Fibroblast of lung (primary cell): ENCODE measurements around the gene TP53I11.

Experiments used
- CTCF ChIP-seq, 2 donors: IDR thresholded peaks in 1 of 2; conservative IDR thresholded peaks in 1 of 2; 1 replicate in 1 of 2; 2 replicates in 1 of 2; pipeline ENCODE4 v1.5.1; 2011 to 2012; ENCODE audit warnings: low read length in 2 of 2, control low read depth in 1 of 2, inconsistent platforms in 1 of 2, low read depth in 1 of 2, mild to moderate bottlenecking in 1 of 2
- EZH2 ChIP-seq: IDR thresholded peaks from 2 replicates; pipeline ENCODE4 v1.5.1; 2012; ENCODE audit warnings: low read length, control low read depth, mild to moderate bottlenecking; ENCODE audit errors: missing control alignments

GRCh38 chr11:44885919-44886789 lies 64.5 kb downstream of the TP53I11 start:
- TF ChIP-seq CTCF (conservative IDR thresholded peaks at IDR 0.05 in 1 of 2, IDR thresholded peaks at IDR 0.05 in 1 of 2; ENCODE audit: low read depth in 1 of 2, low read length in 2 of 2) (no peak), EZH2 (no peak)
